H1 (cell line): ENCODE data around the gene GNLY. TPM values are rescaled to one million over a fixed set of nuclear protein-coding genes. Genes with fewer than 3 reads are reported as not detected.

Experiments used
- ASH2L ChIP-seq: fragments of 200-600, 300-600 bp; sonication (generic); IDR thresholded peaks from one replicate; pipeline ENCODE4 v1.7.1; 2017; ENCODE audit warnings: low read length
- EP300 ChIP-seq, 2 experiments: IDR thresholded peaks; 1 replicate in 1 of 2; 2 replicates in 1 of 2; pipeline ENCODE4 v1.6.1; 2011 to 2012; ENCODE audit warnings: low read depth in 2 of 2, low read length in 2 of 2, mild to moderate bottlenecking in 2 of 2, borderline replicate concordance in 1 of 2, inconsistent platforms in 1 of 2, moderate library complexity in 1 of 2
- EZH2 ChIP-seq: fragments of 200-600 bp; sonication (generic); IDR thresholded peaks from 2 replicates; pipeline ENCODE4 v1.7.1; 2012; ENCODE audit warnings: low read depth, mild to moderate bottlenecking, moderate library complexity, low read length, inconsistent platforms; ENCODE audit not compliant: severe bottlenecking
- HDAC6 ChIP-seq: IDR thresholded peaks from one replicate; pipeline ENCODE4 v1.7.1; 2012; ENCODE audit warnings: low read depth, mild to moderate bottlenecking, inconsistent platforms, low read length, moderate library complexity
- KDM5A ChIP-seq: fragments of 200-600 bp; IDR thresholded peaks from 2 replicates; pipeline ENCODE4 v1.7.1; 2012; ENCODE audit warnings: mild to moderate bottlenecking, low read length, inconsistent platforms, mixed read lengths
- SIRT6 ChIP-seq: IDR thresholded peaks from one replicate; pipeline ENCODE4 v1.7.1; 2012; ENCODE audit warnings: low read length, inconsistent platforms
- SUZ12 ChIP-seq: fragments of 200-600 bp; sonication (generic); IDR thresholded peaks from 2 replicates; pipeline ENCODE4 v1.6.1; 2012; ENCODE audit warnings: mild to moderate bottlenecking, inconsistent platforms, low read length, moderate library complexity, mixed read lengths
- TAF7 ChIP-seq: optimal IDR thresholded peaks from 2 replicates; pipeline ENCODE3; 2011; ENCODE audit warnings: low read depth, mild to moderate bottlenecking, inconsistent platforms, low read length, moderate library complexity, borderline replicate concordance
- TCF12 ChIP-seq: IDR thresholded peaks from 2 replicates; pipeline ENCODE4 v1.6.1; 2011; ENCODE audit warnings: low read depth, mild to moderate bottlenecking, low read length
- TEAD4 ChIP-seq: IDR thresholded peaks from 2 replicates; pipeline ENCODE4 v1.6.1; 2012; ENCODE audit warnings: low read depth, low read length, inconsistent platforms, mixed read lengths
- polyA plus RNA-seq, 7 experiments: library from polyadenylated mRNA; depleted of rRNA in 3 of 7; stranded (reverse) in 5 of 7; unstranded in 2 of 7; fragments of >200 nt in 5 of 7; fragments of 200-250 nt in 2 of 7; gene quantifications; 1 replicate in 5 of 7; 2 replicates in 1 of 7; 4 replicates in 1 of 7; pipeline versions ENCODE4 v1.2.1 to v1.2.3, GENCODE V29; 2011 to 2013; ENCODE audit warnings: missing spikeins in 2 of 7, mixed read lengths in 2 of 7
- total RNA-seq: library from RNA; stranded (reverse); fragmentation: NEBNext Ultra II Directional; extraction: Animal tissue kit (Norgen Biotek cat#: 25700); gene quantifications from 2 replicates; pipeline ENCODE4 v1.2.1, GENCODE V29; 2021
- TF ChIP-seq, protein P1 (sequence below): fragments of 300-600 bp; sonication (generic); IDR thresholded peaks from 2 replicates; pipeline ENCODE4 v1.7.1; 2012; ENCODE audit warnings: low read length, moderate library complexity, mild to moderate bottlenecking, inconsistent platforms; ENCODE audit not compliant: insufficient replicate concordance

GNLY gene
- total and polyA plus RNA-seq, 2 of the 8 experiments (the other 6 are each of a cell fraction or from before 2014, with no cell fraction given) = 0.03 TPM; not detected in 1

DNA sequence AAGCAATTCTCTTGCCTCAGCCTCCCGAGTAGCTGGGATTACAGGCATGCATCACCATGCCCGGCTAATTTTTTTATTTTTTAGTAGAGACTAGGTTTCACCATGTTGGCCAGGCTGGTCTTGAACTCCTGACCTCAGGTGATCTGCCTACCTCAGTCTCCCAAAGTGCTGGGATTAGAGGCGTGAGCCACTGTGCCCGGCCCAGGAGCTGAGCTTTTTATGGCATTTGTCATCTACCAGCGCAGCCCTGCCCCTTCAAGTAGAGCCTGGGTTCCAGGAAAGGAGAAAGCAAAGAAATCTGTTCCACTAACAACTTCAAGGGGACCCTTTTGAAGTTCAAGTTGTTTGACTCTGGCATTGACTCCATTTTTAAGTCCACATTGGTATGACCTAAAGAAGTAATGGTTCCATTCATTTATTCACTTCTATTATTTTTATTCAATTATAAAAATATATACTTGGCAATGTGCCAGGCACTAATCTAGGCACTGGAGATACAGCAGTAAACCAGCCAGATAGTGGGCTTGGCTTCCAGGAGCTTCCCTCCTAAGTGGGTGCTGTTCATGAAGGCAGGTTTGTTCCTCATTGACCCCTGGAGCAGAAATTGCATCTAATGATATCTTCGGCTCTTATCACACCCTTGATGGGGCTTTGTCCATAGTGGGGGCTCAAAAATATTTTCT, 18.2 kb upstream of the GNLY start (continued):
- TF ChIP-seq, protein P1, sequence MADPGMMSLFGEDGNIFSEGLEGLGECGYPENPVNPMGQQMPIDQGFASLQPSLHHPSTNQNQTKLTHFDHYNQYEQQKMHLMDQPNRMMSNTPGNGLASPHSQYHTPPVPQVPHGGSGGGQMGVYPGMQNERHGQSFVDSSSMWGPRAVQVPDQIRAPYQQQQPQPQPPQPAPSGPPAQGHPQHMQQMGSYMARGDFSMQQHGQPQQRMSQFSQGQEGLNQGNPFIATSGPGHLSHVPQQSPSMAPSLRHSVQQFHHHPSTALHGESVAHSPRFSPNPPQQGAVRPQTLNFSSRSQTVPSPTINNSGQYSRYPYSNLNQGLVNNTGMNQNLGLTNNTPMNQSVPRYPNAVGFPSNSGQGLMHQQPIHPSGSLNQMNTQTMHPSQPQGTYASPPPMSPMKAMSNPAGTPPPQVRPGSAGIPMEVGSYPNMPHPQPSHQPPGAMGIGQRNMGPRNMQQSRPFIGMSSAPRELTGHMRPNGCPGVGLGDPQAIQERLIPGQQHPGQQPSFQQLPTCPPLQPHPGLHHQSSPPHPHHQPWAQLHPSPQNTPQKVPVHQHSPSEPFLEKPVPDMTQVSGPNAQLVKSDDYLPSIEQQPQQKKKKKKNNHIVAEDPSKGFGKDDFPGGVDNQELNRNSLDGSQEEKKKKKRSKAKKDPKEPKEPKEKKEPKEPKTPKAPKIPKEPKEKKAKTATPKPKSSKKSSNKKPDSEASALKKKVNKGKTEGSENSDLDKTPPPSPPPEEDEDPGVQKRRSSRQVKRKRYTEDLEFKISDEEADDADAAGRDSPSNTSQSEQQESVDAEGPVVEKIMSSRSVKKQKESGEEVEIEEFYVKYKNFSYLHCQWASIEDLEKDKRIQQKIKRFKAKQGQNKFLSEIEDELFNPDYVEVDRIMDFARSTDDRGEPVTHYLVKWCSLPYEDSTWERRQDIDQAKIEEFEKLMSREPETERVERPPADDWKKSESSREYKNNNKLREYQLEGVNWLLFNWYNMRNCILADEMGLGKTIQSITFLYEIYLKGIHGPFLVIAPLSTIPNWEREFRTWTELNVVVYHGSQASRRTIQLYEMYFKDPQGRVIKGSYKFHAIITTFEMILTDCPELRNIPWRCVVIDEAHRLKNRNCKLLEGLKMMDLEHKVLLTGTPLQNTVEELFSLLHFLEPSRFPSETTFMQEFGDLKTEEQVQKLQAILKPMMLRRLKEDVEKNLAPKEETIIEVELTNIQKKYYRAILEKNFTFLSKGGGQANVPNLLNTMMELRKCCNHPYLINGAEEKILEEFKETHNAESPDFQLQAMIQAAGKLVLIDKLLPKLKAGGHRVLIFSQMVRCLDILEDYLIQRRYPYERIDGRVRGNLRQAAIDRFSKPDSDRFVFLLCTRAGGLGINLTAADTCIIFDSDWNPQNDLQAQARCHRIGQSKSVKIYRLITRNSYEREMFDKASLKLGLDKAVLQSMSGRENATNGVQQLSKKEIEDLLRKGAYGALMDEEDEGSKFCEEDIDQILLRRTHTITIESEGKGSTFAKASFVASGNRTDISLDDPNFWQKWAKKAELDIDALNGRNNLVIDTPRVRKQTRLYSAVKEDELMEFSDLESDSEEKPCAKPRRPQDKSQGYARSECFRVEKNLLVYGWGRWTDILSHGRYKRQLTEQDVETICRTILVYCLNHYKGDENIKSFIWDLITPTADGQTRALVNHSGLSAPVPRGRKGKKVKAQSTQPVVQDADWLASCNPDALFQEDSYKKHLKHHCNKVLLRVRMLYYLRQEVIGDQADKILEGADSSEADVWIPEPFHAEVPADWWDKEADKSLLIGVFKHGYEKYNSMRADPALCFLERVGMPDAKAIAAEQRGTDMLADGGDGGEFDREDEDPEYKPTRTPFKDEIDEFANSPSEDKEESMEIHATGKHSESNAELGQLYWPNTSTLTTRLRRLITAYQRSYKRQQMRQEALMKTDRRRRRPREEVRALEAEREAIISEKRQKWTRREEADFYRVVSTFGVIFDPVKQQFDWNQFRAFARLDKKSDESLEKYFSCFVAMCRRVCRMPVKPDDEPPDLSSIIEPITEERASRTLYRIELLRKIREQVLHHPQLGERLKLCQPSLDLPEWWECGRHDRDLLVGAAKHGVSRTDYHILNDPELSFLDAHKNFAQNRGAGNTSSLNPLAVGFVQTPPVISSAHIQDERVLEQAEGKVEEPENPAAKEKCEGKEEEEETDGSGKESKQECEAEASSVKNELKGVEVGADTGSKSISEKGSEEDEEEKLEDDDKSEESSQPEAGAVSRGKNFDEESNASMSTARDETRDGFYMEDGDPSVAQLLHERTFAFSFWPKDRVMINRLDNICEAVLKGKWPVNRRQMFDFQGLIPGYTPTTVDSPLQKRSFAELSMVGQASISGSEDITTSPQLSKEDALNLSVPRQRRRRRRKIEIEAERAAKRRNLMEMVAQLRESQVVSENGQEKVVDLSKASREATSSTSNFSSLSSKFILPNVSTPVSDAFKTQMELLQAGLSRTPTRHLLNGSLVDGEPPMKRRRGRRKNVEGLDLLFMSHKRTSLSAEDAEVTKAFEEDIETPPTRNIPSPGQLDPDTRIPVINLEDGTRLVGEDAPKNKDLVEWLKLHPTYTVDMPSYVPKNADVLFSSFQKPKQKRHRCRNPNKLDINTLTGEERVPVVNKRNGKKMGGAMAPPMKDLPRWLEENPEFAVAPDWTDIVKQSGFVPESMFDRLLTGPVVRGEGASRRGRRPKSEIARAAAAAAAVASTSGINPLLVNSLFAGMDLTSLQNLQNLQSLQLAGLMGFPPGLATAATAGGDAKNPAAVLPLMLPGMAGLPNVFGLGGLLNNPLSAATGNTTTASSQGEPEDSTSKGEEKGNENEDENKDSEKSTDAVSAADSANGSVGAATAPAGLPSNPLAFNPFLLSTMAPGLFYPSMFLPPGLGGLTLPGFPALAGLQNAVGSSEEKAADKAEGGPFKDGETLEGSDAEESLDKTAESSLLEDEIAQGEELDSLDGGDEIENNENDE = no peak
- TF ChIP-seq TAF7 = no peak
- TF ChIP-seq TEAD4 = no peak
- no peak for TF ChIP-seq SUZ12
- TF ChIP-seq KDM5A = no peak
- no peak for TF ChIP-seq EZH2
- TF ChIP-seq HDAC6 = no peak
- no peak for TF ChIP-seq SIRT6
- TF ChIP-seq EP300 (IDR thresholded peaks at IDR 0.05; ENCODE audit: borderline replicate concordance in 1 of 2, low read depth in 2 of 2, low read length in 2 of 2) = no peak
- TF ChIP-seq ASH2L = no peak
- no peak for TF ChIP-seq TCF12
- TF ChIP-seq, all 59 proteins: peak for 0
